GM21529 (cell line): ENCODE measurements around the gene CABLES1.

ENCODE experiments used
- ATAC-seq: cut with Tn5 transposase; IDR thresholded peaks from one replicate; pipeline ENCODE4 v1.9.1; 2021; ENCODE audit not compliant: unreplicated experiment

Gene CABLES1

DNA sequence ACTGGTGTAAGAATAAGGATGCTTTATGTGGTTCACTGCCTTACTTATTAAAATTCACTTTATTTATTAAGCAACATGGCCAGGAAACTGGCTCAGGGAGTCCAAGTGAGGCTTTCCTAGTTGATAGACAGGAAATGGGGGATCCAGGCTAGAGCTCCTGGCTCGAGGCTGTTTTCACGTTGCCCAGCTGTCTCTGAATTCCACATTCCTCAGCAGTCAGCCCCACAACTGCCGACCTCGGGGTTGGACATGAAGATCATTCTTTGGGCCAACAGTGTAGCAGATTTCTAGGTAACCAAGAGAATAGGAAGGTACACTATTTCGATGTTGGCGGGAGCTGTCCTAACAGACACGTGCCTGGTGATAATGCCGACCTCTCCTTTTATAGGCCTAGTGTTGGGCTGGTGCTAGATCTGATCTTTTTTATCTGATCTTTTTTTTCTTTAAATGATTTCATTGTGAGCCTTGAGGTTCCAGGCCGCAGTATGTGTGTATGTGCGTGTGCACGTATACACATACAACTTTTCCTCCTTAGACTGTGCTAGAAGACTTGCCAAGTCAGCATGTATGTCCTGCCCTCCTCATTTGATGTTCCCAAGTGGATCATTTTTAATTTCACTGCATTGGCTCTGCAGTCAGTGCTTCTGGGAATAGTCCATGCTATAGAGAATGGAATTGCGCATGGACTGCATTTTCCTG, 103.5 kb downstream of the CABLES1 start:
- ATAC-seq = no peak

DNA sequence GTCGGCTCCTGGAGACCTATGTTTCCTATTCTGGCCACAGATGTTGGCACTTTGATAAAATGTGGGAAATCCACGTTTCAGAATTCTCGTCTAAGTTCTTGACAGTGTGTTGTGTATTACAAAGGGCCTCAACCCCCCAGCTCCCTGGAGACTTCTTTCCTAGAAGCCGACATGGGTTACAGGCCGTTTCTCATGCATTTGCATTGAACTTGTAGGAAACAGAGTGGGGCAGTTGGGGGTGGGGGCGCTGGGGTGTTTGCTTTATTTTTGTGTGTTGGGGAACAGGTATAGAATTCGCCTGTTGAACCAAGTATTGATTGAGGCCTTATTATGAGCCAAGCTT, 104.0 kb downstream of the CABLES1 start:
- no peak for ATAC-seq

DNA sequence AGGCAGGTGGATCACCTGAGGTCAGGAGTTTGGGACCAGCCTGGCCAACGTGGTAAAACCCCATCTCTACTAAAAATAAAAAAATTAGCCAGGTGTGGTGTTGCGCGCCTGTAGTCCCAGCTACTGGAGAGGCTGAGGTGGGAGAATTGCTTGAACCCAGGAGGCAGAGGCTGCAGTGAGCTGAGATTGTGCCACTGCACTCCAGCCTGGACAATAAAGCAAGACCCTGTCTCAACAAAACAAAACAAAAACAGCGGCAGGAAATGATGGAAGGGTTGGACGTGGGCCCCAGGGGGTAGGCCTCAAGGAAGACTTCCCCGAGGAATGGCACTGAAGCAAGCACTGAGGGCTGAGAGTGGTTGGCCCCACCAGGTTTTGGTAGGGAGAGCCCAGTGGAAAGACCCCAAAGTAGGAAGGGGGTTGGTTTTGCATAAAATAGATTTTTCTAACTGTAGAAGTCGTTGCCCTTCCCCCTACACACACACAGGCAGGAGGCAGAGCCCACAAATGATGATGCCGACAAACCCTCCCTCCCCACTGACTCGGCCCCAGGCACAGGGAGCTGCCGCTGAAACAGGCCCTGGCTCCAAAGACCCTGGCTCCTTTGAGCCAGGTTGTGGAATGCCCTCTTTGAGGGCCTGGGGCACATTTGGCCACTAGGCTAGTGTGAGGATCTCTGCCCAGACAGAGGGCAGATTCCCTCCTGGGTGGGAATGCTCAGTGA, 104.8 kb downstream of the CABLES1 start:
- ATAC-seq = no peak

DNA sequence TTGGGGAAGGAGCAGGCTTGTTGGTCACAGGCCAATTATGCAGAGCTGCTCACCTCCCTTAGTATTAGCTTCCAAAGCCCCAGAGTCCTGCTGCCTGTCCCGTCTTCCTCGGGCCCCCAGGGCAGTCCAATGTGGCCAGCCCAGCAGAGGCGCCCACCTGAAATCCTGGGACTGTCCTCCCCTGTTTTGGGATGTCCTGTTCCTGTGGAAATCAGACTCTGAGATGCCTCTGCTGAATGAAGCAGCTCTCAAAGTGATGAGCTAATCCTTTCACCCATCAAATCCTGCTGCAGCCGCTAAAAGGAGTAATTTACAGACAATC, 105.3 kb downstream of the CABLES1 start:
- ATAC-seq = no peak

DNA sequence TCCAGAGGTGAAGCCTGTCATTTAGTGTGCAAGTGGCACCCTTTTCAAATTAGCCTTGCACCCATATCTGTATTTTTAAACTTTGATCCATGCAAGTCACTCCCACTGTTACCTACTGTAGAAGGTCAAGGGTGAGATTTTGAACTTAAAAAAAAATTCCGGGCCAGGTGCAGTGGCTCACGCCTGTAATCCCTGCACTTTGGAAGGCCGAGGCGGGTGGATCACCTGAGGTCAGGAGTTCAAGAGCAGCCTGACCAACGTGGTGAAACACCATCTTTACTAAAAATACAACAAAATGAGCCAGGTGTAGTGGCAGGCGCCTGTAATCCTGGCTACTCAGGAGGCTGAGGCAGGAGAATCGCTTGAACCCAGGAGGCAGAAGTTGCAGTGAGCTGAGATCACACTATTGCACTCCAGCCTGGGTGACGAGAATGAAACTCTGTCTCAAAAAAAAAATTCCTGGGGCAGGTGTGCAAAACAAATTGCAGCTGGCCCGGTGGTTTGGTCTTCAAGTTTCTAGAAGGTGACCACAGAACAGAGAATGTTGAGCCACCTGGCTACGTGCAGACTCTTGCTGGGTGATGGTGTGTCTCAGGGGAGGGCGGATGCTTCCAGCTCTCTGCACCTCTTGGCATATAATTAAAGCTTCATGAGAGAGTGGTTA, 106.7 kb downstream of the CABLES1 start:
- ATAC-seq = peak; percentile 85

DNA sequence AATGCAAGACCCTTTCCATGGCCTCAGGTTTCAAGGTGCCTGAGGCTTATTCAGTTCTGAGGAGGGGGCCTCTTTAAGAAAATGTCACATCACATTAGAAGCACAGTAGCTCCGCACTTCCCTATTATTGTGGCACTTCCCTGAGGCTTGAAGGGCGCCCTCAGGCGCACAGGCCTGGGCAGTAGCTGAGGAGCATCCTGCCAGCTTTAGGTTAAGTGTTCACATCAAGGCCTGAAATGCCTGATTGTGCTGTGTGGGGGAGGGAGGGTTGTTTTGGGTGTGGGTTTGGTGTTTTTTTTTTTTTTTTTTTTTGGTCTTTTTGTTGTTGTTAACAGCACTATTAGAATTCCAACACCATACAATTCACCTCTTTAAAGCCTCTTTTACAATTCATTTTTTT, 107.9 kb downstream of the CABLES1 start:
- ATAC-seq = no peak

DNA sequence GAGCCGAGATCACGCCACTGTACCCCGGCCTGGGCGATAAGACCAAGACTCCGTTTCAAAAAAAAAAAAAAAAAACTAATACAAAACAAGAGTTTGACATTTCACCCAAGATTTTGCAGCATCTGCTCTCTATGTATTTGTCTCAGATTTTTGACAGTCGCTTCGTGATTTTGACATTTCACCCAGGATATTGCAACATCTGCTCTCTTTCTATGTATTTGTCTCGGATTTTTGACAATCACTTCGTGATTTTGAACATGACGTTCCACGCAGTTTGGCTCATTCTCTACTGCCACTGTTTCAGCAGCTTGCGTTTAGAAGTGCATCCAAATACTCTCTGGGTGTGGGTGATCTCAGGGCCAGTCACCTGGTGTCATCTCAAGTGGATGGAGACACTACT, 108.5 kb downstream of the CABLES1 start:
- ATAC-seq = no peak

DNA sequence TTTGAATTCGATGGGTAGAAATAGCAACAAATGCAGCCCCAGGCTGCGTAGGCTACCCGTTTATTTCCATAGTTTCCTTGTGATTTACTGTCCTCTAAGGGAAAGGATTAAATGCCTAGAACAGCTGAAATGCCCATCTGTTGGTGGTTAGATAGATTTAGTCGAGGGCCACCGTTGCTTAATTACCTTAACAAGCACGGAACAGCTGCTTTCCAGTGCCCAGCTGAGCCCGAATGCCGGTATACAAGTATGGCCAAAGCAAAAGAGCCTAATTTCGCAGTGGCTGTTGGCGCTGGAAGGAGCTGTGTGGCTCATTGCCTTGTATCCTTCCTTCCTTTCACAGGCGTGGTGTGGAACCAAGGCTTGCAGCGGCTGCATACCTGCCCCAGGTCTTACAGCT, 109.1 kb downstream of the CABLES1 start:
- no peak for ATAC-seq

DNA sequence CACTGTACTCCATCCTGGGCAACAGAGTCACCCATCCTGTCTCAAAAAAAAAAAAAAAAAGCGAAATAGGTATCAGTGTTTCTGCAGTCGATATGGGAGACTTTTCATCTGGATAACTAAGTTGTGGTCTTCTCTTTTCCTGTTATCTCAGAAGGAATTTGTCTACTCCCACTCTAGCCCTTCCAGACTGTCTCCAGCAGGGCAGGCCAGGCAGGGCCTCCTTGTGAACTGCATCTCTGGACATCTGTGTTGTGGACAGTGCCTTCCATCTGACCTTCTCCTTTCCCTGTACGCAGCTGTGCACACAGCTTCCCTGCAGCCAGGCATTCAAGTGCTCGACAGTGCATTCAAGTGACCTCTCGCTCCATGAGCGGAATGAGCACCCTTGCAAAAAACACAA, 110.2 kb downstream of the CABLES1 start:
- ATAC-seq = no peak

DNA sequence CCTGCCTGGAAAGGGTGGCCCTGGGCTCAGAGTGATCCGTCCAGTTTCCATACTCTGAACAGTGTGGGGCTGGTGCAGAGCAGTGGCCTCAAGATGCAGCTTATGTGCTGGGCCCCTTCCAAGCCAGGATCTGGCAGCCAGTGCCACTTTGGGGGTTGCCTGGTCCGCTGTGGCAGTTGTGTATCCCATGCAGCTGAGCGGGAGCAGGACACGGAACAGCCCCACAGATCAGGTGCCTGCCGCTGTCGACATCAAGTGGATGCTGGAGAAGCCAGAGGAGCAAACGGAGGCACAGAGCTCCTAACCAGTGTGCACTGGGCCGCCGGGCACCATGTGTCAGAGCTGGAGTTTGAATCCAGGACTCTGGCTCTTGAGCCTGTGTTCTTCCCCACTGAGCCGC, 112.0 kb downstream of the CABLES1 start:
- ATAC-seq = no peak

DNA sequence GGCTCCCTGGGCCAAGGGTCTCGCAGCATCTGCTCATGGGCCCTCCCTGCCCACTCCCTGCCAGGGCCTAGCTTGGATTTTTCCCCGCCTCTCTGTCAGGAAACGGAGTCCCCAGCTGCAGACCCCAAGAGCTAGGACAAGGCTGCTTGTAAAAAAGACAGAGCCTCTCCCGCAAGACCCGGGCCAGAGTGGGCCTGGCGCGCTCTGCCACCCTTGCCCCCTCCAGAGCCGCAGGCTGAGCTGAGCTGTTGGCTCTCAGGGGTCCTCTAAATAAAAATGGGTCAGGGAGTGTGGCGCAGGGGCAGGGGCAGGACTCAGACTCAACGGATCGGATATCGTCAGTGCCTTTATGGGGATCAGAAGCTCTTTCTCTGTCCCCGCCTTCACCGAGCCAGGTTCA, 112.6 kb downstream of the CABLES1 start:
- no peak for ATAC-seq

DNA sequence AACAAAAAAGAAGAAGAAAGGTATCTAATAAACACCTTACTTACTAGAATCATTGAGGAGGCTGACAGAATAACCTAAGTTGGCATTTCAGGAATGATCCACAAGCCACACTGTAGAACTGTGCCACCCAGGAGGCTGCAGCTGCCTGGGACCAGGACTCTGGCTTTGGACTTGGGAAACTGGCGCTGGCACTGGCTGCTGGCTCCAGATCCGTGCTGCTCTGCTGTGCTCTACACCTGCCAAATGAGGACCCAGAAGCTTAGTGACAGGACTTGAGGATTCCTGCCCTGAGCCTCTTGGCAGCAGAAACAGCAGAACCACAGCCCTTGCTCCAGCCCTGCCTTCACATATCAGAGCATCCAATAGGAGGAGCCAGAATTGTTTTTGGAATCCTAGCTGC, 113.5 kb downstream of the CABLES1 start:
- ATAC-seq = no peak

DNA sequence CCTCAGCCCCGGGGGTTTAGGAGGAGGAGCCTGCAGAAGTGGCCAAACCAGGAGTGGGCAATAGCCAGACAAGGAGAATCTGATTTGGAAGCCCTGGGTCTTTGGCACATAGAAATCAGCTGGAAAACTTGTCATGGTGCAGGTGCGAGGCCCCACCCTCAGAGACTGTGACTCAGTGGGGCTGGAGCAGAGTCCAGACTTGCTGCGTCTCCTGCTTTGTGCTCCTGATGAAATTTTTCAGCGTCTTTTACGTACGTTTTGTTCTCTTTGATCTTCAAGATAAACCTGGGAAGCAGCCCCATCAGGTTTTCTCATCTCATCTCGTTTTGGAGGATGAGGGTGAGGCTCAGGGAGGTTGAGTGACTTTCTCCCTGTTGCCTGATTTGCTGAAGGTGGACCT, 114.1 kb downstream of the CABLES1 start:
- ATAC-seq = no peak

DNA sequence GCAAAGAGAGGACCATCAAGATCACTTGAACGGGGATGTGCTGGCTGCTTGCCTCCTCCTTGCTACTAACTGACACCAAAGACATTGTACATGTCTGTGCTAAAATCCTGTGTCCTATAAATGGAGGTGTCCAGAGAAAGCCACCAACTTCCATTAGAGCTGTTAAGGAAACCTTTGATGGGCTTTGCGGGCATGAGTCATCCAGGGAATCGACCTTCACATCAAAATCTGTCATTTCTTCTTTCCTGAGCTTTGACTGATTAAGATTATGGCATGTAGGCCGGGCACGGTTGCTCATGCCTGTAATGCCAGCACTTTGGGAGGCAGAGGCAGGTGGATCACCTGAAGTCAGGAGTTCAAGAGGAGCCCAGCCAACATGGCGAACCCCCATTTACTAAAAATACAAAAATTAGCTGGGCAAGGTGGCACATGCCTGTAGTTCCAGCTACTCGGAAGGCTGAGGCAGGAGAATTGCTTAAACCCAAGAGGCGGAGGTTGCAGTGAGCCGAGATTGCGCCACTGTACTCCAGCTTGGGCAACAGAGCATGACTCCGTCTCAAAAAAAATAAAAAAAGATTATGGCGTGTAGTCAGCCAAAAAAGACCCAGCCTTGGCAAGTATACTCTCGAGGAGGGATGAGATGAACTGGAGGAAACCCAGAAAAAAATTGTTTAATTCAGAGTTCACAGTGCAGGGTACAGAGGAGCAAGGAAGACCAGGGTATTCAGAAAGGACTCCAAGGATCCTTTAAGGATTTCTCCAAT, 115.8 kb downstream of the CABLES1 start:
- ATAC-seq = no peak

DNA sequence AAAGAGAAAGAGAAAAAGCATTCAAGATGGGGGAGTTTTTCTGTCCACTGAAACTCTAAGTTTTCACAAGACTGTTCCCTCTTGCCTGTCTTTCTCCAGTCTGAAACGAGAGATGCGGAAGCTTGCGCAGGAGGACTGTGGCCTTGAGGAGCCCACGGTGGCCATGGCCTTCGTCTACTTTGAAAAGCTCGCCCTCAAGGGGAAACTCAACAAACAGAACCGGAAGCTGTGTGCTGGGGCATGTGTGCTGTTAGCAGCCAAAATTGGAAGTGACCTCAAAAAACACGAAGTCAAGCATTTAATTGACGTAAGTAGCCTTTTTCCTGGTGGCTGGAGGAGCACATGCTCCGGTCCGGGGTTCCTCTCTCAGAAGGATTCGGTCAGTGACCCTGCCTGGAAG, 118.3 kb downstream of the CABLES1 start:
- ATAC-seq = no peak

DNA sequence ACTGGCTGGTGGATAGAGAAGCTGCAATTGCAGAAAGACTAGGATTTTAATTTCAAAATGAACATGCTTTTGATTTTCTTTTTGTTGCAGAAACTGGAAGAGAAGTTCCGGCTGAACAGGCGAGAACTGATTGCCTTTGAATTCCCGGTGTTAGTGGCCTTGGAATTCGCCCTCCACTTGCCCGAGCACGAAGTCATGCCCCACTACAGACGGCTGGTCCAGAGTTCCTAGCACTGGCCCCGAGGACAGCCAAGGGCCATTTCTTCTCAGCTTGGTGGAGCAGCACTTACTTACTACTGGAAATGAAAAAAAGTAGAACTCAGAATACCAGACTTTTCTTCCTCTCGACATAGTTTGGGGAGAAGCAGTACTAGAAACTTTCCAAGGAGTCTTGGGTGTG, 121.9 kb downstream of the CABLES1 start:
- no peak for ATAC-seq

DNA sequence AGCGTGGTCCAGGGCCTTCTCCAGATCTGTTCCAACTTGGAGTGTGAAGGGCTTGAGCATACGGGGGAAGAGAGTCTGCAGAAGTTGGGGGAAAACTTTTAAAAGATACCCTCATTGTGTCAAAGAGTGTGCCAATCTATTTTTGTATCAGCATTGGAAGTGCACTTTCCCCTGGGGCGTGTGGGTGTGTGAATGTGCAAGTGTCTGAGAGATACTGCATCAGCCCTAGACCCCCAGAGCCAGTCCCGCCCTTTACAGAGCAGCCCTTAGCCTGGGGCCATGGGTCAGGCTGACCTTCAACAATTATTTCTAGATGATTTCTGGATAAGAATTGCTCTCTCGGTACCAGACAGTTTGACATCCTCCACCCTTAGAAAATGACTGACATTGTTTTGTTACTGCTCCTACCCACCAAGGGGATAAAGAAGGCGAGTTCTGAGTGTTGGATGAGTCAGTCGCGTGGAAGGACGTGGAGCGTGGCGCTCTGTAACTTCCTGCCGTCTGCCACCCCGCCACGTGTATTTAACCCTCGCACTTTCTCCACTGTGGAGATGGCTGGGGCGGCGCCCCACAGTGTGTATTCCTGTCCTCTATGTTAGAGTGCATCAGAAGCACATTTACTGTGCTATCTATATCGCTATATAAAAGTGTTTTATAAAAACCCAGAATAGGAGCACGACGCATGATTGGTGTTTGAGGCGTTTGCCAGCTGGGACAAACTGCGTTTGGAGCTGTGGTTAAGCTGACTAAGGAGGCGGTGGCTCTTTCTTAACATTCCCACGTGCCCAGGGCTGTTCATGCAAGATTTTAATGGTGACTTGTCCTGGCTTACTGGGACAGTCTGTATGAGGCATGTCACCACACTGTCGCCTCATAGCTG, 122.6 kb downstream of the CABLES1 start:
- no peak for ATAC-seq

DNA sequence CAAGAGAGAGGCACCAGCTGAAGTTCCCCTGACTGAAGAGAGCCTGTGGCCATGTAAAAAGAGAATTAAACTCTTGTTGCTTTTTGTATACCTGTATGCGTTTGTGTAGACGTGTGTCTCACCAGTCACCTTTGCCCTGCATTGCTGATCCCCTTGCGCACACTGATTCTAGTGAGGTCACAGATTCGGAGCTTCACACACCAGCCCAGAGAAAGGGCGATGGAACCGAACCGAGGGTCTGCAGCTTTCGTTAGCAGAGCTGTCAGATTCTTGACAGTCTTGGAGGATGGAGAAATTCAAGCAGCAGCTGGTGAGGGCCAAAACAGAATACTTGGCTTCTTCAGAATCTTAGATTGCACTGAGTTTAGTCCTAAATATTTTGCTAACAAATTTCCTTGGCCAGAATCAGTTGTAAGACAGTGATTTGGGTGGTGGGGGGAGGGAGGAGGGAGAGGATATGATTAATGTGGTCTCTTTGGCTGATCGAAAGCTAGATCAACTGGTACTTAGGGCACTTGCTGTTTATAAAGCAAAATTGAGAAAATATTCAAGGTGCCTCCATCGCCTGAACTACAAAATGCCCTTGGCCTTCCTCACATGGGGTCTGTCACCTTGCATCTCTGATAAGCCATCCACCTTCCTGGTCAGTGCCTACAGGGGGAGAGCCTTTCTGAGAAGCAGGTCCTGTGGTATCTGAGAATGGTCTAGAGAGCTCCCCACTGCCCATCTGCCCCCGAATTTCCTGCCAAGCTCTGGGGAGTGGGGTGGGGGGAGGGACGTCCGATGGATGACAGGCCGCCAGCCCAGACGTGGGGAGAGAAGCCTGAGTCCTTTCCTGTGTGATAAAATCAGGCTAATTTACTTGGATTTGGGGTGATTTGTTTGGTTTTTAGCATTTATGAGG, 123.5 kb downstream of the CABLES1 start:
- no peak for ATAC-seq

DNA sequence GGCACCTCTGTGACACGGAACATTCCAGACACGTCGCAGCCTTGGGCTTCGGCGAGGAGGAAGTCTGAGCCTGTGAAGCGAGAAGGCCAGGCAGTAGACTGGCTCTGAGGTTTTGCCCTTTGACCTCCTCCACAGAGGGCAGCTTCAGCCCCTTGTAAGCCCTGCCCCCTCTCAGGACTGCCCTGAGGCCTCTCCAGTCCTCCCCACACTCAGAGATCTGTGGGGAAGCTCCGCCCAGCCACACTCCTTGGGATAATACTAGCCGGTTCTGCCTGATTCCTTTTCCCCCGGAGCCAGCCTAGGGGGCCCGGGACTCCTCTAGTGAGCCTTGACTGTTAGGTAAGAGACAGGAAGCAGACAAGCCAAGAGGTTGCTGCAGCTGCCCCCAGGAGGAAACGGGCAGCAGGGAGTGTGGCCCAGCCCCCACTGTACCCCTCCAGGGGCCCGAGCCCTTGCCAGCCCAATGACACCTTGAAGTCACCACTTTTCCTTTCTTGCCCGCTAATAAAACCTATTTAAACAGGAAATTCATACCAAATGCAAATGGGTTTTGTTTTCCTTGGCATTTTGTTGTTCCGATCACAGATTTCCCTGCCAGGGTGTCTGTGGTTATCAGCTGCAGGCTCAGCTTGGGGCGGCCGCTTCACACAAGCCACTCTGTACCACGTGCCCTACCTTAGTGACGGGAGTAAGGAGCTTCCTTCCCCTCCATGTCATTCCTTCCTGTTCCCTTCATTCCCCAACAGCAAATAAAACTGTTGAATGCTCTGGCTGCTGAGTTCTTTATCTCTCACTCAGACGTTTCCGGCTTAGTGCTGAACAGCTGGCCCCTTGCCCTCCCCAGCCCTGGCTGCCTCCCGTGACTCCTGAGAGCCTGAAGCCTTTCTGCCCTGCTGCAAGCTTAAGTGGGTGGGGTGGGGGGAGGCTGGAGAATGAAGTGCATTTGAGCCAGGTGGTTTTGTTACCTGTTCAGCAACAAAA, 124.7 kb downstream of the CABLES1 start:
- ATAC-seq = peak; percentile 67
